Measurements from ENCODE around the gene OGDH.
A peak's percentile ranks its signal among the peaks of the same experiment; 100 is the strongest.
"Not testable (repeated sequence)": the region's sequence is repeated elsewhere in the genome, so short reads cannot be mapped to it uniquely, and the experiment has no call there.

The OGDH gene

DNA sequence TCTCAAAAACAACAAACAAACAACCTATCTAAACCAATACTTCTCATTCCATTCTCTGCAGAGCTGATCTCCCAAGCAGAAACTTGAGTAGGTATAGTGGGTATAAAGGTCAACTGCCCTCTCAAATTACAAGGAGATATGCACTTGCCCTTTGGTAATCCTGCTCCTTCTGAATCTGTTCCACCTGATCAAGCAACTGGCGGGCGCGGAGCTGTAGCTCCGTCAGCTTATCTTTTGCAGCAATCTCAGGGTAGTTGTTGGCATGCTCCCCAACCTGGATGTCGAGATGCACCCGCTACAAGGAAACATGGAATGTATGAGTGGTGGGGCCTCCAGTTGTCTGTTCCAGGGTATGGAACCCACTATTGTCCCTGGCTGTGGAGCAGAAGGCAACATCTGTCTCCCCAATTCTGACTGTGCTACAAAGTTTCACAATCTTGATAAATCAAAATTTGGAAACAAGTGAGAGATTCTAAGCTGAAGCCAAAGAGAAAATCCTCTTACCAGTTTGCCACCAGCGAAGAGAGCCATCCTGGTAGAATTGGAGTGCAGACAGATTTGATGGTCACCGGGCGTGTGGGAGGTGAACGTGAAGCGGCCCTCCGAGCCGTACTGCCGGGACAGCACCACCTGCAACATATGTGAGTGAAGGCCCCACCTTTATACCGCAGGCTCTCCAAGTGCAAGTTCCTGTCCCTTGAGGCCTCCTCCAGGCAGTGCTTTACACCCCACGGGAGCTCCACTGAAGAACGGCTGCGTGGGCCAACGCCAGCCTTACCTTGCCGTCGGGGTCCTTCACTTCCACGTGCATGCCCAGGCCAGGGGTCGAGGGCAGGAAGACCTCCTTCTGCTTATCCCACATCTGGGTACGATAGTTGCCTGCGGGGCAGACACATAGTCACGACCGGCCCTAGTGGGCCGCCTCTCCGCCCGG is 25.2 kb upstream of the OGDH start:
- DNase-seq: peak in 5 of 51 donors; percentile 29 to 65 (median 43)

- peak; percentile 94 to 100 (median 98) for DNase-seq
Measured at GRCh38 chr7:44581879-44582603, 24.4 kb upstream of the OGDH start, which contains the start of gene TMED4. Gene TMED4, minus strand, starts transcription at chr7:44582231. Its CDS starts 25 bp downstream, at chr7:44582206.

DNA sequence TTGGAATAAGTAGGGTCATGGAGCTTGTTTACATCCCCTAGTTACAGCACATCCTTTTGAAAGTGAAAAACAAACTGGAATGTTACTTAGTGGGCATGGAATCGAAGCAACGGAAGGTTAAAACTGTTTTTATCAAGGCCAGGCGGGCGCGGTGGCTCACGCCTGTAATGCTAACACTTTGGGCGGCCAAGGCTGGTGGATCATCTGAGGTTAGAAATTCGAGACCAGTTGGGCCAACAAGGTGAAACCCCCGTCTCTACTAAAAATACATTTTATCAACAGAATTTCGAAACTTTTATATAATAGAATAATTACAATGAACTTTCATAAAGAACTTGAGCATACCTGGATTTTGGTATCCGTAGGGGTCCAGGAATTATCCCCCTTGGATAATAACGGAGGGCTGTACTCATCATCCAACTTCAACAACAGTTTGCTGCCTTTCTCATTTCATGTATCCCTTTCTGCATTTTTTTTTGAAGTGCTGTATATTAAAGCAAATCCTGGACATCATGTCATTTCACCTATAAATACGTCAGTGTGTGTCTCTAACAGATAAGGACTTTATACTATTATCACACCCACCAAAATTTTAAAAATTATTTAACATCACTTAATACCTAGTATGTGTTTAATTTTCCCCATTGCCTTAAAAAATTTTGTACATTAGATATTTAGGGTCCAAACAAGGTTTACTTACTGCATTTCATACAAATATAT is 23.1 kb upstream of the OGDH start:
- DNase-seq: no peak

GRCh38 chr7:44587843-44588711 is 18.4 kb upstream of the OGDH start:
- DNase-seq: peak in 8 of 51 donors; percentile 6 to 28 (median 11)

- no peak for DNase-seq
Measured at GRCh38 chr7:44590910-44591309, 15.5 kb upstream of the OGDH start.

DNA sequence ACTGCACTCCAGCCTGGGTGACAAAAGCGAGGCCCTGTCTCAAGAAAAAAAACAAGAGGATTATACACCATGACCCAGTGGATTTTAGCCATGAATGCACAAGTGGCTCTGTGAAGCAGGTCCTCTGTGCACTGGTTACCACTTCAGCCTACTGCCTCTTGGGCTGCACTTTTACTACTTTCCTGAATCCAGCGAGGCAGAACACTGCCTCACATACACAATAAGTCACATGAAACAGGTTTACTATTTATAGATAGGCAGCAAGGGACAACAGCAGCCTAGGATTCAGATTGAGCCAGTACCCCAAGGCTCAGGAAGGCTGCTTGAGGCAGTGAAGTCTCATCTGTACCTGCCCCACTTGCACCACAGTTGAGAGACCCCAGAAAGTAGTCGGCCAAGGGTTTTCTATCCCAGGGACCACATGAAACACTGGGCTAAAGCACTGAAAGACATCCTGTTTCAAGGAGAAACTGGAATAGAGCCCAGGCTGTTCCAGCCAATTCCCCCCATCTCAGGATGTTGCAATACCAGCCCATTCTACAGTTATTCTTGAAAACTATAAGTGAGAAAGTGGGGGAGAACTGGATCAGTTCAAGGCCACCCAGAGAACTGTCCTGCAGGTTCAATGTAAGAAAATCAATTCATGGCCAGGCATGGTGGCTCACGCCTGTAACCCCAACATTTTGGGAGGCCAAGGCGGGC is 10.3 kb upstream of the OGDH start:
- DNase-seq: no peak

DNA sequence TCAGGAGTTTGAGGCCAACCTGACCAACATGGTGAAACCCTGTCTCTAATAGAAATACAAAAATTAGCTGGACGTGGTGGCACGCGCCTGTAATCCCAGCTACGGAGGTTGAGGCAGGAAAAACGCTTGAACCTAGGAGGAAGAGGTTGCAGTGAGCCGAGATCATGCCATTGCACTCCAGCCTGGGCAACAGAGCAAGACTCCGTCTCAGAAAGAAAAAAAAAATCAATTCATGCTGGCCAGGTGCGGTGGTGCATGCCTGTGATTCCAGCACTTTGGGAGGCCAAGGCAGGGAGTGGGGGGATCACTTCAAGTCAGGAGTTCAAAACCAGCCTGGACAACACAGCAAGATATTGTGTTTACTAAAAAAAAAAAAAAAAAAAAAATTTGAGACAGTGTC is 9.2 kb upstream of the OGDH start:
- DNase-seq: not testable (repeated sequence)

DNA sequence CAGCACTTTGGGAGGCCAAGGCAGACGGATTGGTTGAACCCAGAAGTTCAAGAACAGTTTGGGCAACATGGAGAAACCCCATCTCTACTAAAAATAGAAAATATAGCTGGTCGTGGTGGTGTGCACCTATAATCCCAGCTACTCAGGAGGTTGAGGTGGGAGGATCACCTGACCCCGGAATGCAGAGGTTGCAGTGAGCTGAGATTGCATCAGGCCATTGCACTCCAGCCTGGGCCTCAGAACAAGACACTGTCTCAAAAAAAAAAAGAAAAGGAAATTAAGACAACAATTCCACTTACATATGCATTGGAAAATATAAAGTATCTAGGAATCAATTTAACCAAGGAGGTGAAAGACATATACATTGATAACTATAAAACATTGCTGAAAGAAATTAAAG is 7.2 kb upstream of the OGDH start:
- no peak for DNase-seq

DNA sequence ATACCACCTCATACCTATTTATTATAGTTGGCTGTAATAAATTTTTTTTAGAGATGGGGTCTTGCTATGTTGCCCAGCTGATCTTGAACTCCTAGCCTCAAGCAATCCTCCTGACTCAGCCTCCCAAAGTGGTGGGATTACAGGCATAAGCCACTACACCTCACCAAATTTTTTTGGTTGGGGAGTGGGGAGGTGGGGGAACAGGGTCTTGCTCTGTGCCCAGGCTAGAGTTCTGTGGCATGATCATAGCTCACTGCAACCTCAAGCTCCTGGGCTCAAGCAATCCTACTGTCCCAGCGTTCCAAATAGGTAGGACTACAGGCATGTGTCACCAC is 3.9 kb upstream of the OGDH start:
- no peak for DNase-seq

- no peak for DNase-seq
Measured at GRCh38 chr7:44603193-44603592, 3.2 kb upstream of the OGDH start.

GRCh38 chr7:44604941-44605340 is 1.5 kb upstream of the OGDH start:
- no peak for DNase-seq

GRCh38 chr7:44607141-44608068 is 978 bp downstream of the OGDH start:
- DNase-seq: no peak

- DNase-seq: no peak
Measured at GRCh38 chr7:44608916-44609648, 2.7 kb downstream of the OGDH start.

DNA sequence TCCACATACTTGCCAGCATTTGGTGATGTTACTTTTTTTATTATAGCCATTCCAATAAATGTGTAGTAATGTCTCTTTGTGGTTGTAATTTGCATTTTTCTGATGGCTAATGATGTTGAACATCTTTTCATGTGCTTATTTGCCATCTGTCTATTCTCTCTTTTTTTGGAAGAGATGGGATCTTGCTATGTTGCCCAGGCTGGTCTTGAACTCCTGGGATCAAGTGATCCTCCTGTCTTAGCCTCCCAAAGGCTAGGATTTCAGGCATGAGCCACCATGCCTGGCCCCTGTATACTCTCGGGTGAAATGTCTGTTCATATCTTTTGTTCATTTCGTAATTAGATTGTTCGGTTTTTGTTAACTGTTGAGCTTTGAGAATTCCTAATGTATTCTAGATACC is 3.4 kb downstream of the OGDH start:
- DNase-seq: no peak

DNA sequence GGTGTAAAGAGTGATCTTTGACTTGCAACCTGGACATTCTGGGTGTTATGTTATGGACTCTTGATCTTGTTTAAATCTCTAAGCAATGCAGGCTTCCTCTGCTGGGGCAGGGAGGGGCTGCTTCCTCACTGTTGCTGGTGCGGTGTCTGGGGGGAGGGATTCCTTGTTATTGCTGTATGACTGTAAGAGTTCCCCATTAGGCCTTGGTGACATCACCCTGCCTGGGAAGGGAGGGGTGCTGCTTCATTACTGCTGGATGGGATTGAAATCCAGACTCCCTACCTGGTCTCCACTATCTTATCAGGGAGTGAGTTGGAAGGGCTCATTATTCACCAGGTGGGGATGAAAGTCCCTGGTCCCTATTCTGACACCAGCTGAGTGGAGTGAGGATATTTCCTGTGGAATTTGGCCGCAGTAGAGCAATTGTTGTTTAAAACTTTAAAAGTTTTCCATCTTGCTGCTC is 8.8 kb downstream of the OGDH start:
- DNase-seq: no peak

DNA sequence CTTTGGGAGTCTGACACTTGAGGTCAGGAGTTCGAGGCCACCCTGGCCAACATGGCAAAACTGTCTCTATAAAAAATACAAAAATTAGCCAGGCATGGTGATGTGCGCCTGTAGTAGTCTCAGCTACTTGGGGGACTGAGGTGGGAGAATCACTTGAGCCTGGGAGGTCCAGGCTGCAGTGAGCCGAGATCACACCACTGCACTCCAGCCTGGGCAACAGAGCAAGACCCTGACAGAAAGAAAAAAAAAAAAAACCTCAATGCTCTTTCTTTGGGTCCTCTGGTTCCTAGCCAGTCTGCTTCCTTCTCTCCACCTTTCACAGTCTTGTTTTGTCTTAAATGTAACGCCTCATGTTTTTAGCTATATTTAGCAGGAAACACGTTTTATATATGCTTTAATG is 9.4 kb downstream of the OGDH start:
- no peak for DNase-seq

- no peak for DNase-seq
Measured at GRCh38 chr7:44616545-44616944, 10.1 kb downstream of the OGDH start.

- DNase-seq: no peak
Measured at GRCh38 chr7:44617225-44617890, 10.9 kb downstream of the OGDH start.

Measured in hypothalamus (tissue), 51 donors.